ENCODE measurements around the gene CAPZB.

GRCh38 chr1:19372602-19373001 is 112.7 kb downstream of the CAPZB start:
- TF ChIP-seq, protein P1, sequence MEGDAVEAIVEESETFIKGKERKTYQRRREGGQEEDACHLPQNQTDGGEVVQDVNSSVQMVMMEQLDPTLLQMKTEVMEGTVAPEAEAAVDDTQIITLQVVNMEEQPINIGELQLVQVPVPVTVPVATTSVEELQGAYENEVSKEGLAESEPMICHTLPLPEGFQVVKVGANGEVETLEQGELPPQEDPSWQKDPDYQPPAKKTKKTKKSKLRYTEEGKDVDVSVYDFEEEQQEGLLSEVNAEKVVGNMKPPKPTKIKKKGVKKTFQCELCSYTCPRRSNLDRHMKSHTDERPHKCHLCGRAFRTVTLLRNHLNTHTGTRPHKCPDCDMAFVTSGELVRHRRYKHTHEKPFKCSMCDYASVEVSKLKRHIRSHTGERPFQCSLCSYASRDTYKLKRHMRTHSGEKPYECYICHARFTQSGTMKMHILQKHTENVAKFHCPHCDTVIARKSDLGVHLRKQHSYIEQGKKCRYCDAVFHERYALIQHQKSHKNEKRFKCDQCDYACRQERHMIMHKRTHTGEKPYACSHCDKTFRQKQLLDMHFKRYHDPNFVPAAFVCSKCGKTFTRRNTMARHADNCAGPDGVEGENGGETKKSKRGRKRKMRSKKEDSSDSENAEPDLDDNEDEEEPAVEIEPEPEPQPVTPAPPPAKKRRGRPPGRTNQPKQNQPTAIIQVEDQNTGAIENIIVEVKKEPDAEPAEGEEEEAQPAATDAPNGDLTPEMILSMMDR (conservative IDR thresholded peaks at IDR 0.05), result no peak
- no peak for TF ChIP-seq ZFX (IDR thresholded peaks at IDR 0.05)
